Thoracic aorta (tissue), 2 donors: ENCODE data around the gene LYST. TPM values are rescaled to one million over a fixed set of nuclear protein-coding genes. Genes with fewer than 3 reads are reported as not detected.
A peak's percentile ranks its signal among the peaks of the same experiment; 100 is the strongest.
"Not testable (repeated sequence)": the region's sequence is repeated elsewhere in the genome, so short reads cannot be mapped to it uniquely, and the experiment has no call there.

Experiments used
- ATAC-seq: fragments of 150-250 bp; one replicate; pipeline ENCODE4 v1.8.0; 2017; ENCODE audit warnings: low read depth; ENCODE audit not compliant: insufficient number of reproducible peaks, low FRiP score
- DNase-seq: peaks from one replicate; pipeline ENCODE4 v3.0.0-alpha.2; 2020; ENCODE audit warnings: low spot score
- H3K27ac ChIP-seq, 2 donors: fragments of 200-600 bp; sonication (generic); 1 replicate in 1 of 2; 2 replicates in 1 of 2; pipeline ENCODE4 v1.5.1; 2016; ENCODE audit warnings: mild to moderate bottlenecking in 2 of 2, moderate library complexity in 2 of 2
- H3K27me3 ChIP-seq: fragments of 200-600 bp; sonication (generic); replicated peaks from 2 replicates; pipeline ENCODE4 v1.6.0; 2016; ENCODE audit warnings: mild to moderate bottlenecking; ENCODE audit not compliant: insufficient read depth
- H3K36me3 ChIP-seq: fragments of 200-600 bp; sonication (generic); one replicate; pipeline ENCODE4 v1.5.1; 2016
- H3K4me1 ChIP-seq, 2 donors: fragments of 200-600 bp; sonication (generic); 1 replicate in 1 of 2; 2 replicates in 1 of 2; pipeline versions ENCODE4 v1.5.1 to v1.6.0; 2016; ENCODE audit warnings: low read depth in 2 of 2, mild to moderate bottlenecking in 1 of 2; ENCODE audit not compliant: control insufficient read depth in 1 of 2
- H3K4me3 ChIP-seq: fragments of 200-600 bp; sonication (generic); 2 replicates; pipeline ENCODE4 v1.5.1; 2016; ENCODE audit warnings: mild to moderate bottlenecking
- H3K9me3 ChIP-seq: fragments of 200-600 bp; sonication (generic); 2 replicates; pipeline ENCODE4 v1.5.1; 2016
- total RNA-seq, 2 donors: library from RNA; depleted of rRNA; stranded (reverse); fragments of >200 nt; gene quantifications; one replicate each; pipeline versions ENCODE4 v1.1.0 to v1.2.3, GENCODE V29; 2016
- TF ChIP-seq, protein P1 (sequence below): fragments of 200-600 bp; sonication (generic); IDR thresholded peaks from one replicate; pipeline ENCODE4 v1.5.1; 2019; ENCODE audit warnings: antibody characterized with exemption

Gene LYST
- total RNA-seq, 2 donors from 2014 or later, result 32.5 to 32.8 TPM

DNA sequence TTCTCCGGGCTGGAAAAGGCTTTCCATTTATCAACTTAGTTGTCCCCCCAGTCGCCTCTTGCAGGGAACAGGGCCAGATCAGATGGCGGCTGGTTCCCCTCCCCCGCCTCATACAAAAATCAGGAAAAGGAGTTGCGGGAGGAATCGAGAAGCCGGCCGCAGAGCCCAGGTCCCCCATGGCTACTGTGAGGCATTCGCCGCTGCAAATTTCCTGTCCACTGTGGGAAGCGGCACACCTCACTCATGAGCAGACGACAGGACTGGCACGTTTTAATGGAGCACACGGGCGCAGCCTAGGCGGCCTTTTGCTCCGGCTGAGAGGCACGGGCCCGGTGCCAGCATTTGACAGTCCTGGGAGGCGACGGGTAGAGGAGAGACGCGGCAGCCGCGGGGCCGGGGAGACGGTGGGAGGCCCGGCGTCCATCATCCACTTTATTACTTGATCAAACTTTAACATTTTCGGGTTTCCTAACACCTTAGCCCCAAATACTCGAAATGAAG is 218.2 kb downstream of the LYST start:
- Histone ChIP-seq H3K4me3 (peak overlapping the region; percentile 64), H3K9me3 (no peaks in the 10 kb centered on the region), H3K27ac (no peak overlapping the region), H3K36me3 (no peaks in the 10 kb centered on the region), H3K4me1 (peaks cover 13 to 25% of the 10 kb centered on the region in 2 donors), H3K27me3 (peaks cover 10% of the 10 kb centered on the region)
- ATAC-seq (no peak), DNase-seq (no peak)
- TF ChIP-seq, protein P1, sequence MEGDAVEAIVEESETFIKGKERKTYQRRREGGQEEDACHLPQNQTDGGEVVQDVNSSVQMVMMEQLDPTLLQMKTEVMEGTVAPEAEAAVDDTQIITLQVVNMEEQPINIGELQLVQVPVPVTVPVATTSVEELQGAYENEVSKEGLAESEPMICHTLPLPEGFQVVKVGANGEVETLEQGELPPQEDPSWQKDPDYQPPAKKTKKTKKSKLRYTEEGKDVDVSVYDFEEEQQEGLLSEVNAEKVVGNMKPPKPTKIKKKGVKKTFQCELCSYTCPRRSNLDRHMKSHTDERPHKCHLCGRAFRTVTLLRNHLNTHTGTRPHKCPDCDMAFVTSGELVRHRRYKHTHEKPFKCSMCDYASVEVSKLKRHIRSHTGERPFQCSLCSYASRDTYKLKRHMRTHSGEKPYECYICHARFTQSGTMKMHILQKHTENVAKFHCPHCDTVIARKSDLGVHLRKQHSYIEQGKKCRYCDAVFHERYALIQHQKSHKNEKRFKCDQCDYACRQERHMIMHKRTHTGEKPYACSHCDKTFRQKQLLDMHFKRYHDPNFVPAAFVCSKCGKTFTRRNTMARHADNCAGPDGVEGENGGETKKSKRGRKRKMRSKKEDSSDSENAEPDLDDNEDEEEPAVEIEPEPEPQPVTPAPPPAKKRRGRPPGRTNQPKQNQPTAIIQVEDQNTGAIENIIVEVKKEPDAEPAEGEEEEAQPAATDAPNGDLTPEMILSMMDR, result no peak

DNA sequence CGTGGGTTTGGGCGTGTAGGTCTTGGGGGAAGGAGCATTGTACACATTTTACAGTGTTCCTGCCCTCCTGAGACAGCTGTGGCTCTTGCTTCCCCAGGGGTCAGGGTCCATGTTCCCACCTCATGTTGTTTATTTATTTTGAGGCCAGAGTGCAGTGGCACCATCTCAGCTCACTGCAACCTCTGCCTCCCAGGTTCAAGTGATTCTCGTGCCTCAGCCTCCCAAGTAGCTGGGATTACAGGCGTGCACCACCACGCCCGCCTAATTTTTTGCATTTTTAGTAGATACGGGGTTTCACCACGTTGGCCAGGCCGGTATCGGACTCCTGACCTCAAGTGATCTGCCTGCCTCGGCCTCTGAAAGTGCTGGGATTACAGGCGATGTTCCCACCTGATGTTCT is 219.2 kb downstream of the LYST start:
- Histone ChIP-seq H3K4me1 (peaks cover 13 to 25% of the 10 kb centered on the region in 2 donors), H3K27me3 (peaks cover 10% of the 10 kb centered on the region)
- H3K9me3 ChIP-seq, H3K27ac ChIP-seq, H3K36me3 ChIP-seq, DNase-seq, H3K4me3 ChIP-seq, ATAC-seq: not testable (repeated sequence)

GRCh38 chr1:235646463-235646862 is 220.2 kb downstream of the LYST start:
- DNase-seq (no peak), ATAC-seq (no peak)
- no peak overlapping the region for H3K27ac ChIP-seq
- H3K4me1 ChIP-seq, result peaks cover 13 to 25% of the 10 kb centered on the region in 2 donors
- no peak overlapping the region for H3K4me3 ChIP-seq
- TF ChIP-seq, protein P1, result no peak
- H3K36me3 ChIP-seq, result no peaks in the 10 kb centered on the region
- H3K9me3 ChIP-seq, result no peaks in the 10 kb centered on the region
- peaks cover 10% of the 10 kb centered on the region for H3K27me3 ChIP-seq

GRCh38 chr1:235644693-235645305 is 221.9 kb downstream of the LYST start:
- Histone ChIP-seq H3K27me3 (peaks cover 4% of the 10 kb centered on the region), H3K36me3 (no peaks in the 10 kb centered on the region), H3K4me1 (peaks cover 9 to 18% of the 10 kb centered on the region in 2 donors), H3K9me3 (no peaks in the 10 kb centered on the region), H3K27ac (no peak overlapping the region), H3K4me3 (no peak overlapping the region)
- TF ChIP-seq, protein P1, result no peak
- ATAC-seq (no peak), DNase-seq (no peak)

GRCh38 chr1:235643837-235644692 is 222.6 kb downstream of the LYST start:
- peaks cover 6 to 10% of the 10 kb centered on the region in 2 donors for H3K4me1 ChIP-seq
- DNase-seq (no peak), ATAC-seq (no peak)
- TF ChIP-seq, protein P1, result no peak
- no peak overlapping the region for H3K4me3 ChIP-seq
- H3K27me3 ChIP-seq, result peaks cover 4% of the 10 kb centered on the region
- H3K9me3 ChIP-seq, result no peaks in the 10 kb centered on the region
- no peak overlapping the region for H3K27ac ChIP-seq
- no peaks in the 10 kb centered on the region for H3K36me3 ChIP-seq
